H9 (cell line): ENCODE data around the gene GSTA5. TPM values are rescaled to one million over a fixed set of nuclear protein-coding genes. Genes with fewer than 3 reads are reported as not detected.

Experiments
- DNase-seq: peaks from one replicate; pipeline ENCODE4 v3.0.0-alpha.2; 2017
- H2AFZ ChIP-seq: one replicate; pipeline ENCODE4 v1.6.1; 2013; ENCODE audit warnings: mild to moderate bottlenecking, low read length, control low read depth, moderate library complexity
- H2AK5ac ChIP-seq: 2 replicates; pipeline ENCODE4 v1.6.1; 2013; ENCODE audit warnings: low read length, control low read depth, mixed read lengths; ENCODE audit not compliant: insufficient read length
- H2BK120ac ChIP-seq: one replicate; pipeline ENCODE4 v1.6.1; 2013; ENCODE audit warnings: low read depth, mild to moderate bottlenecking, low read length, control low read depth, inconsistent platforms; ENCODE audit not compliant: poor library complexity, severe bottlenecking
- H2BK12ac ChIP-seq: 2 replicates; pipeline ENCODE4 v1.6.1; 2013; ENCODE audit warnings: low read length, control low read depth, mixed read lengths, low read depth; ENCODE audit not compliant: insufficient read length
- H2BK15ac ChIP-seq: 2 replicates; pipeline ENCODE4 v1.6.1; 2013; ENCODE audit warnings: low read depth, low read length, control low read depth
- H2BK20ac ChIP-seq: one replicate; pipeline ENCODE4 v1.6.1; 2013; ENCODE audit warnings: low read depth, mild to moderate bottlenecking, low read length, control low read depth, inconsistent platforms; ENCODE audit not compliant: poor library complexity, severe bottlenecking
- H2BK5ac ChIP-seq: 2 replicates; pipeline ENCODE4 v1.6.1; 2013; ENCODE audit warnings: low read length, control low read depth, mixed read lengths; ENCODE audit not compliant: insufficient read length
- H3K14ac ChIP-seq: 2 replicates; pipeline ENCODE4 v1.6.1; 2013; ENCODE audit warnings: low read length, control low read depth; ENCODE audit not compliant: insufficient read depth
- H3K18ac ChIP-seq: 2 replicates; pipeline ENCODE4 v1.6.1; 2013; ENCODE audit warnings: low read depth, mild to moderate bottlenecking, mixed read lengths, low read length, control low read depth; ENCODE audit not compliant: insufficient read length
- H3K23ac ChIP-seq: 2 replicates; pipeline ENCODE4 v1.6.1; 2013; ENCODE audit warnings: low read length, control low read depth, mixed read lengths, low read depth; ENCODE audit not compliant: insufficient read length
- H3K23me2 ChIP-seq: 2 replicates; pipeline ENCODE4 v1.6.1; 2013; ENCODE audit warnings: low read depth, mild to moderate bottlenecking, mixed read lengths, low read length, control low read depth; ENCODE audit not compliant: insufficient read length, poor library complexity, severe bottlenecking
- H3K27ac ChIP-seq: 2 replicates; pipeline ENCODE4 v1.5.1; 2013; ENCODE audit warnings: low read length, control low read depth, mixed read lengths, low read depth; ENCODE audit not compliant: insufficient read length
- H3K27me3 ChIP-seq: 2 replicates; pipeline ENCODE4 v1.6.1; 2013; ENCODE audit warnings: low read length, control low read depth, inconsistent platforms; ENCODE audit not compliant: insufficient read depth
- H3K4ac ChIP-seq: 2 replicates; pipeline ENCODE4 v1.6.1; 2013; ENCODE audit warnings: low read depth, mild to moderate bottlenecking, control low read depth, inconsistent platforms, low read length, moderate library complexity
- H3K4me1 ChIP-seq: 2 replicates; pipeline ENCODE4 v1.6.1; 2013; ENCODE audit warnings: low read length, control low read depth, inconsistent platforms; ENCODE audit not compliant: insufficient read depth
- H3K4me2 ChIP-seq: 2 replicates; pipeline ENCODE4 v1.6.1; 2013; ENCODE audit warnings: low read length, control low read depth, mixed read lengths; ENCODE audit not compliant: insufficient read length, insufficient read depth
- H3K56ac ChIP-seq: 2 replicates; pipeline ENCODE4 v1.6.1; 2013; ENCODE audit warnings: low read depth, mild to moderate bottlenecking, mixed read lengths, low read length, control low read depth; ENCODE audit not compliant: insufficient read length
- H3K79me1 ChIP-seq: 2 replicates; pipeline ENCODE4 v1.6.1; 2013; ENCODE audit warnings: low read depth, mild to moderate bottlenecking, moderate library complexity, low read length, control low read depth, inconsistent platforms; ENCODE audit not compliant: insufficient read depth, poor library complexity, severe bottlenecking
- H3K79me2 ChIP-seq: 2 replicates; pipeline ENCODE4 v1.6.1; 2013; ENCODE audit warnings: low read length, control low read depth, inconsistent platforms; ENCODE audit not compliant: insufficient read depth
- H3K9ac ChIP-seq: 2 replicates; pipeline ENCODE4 v1.6.1; 2013; ENCODE audit warnings: low read length, control low read depth, mixed read lengths; ENCODE audit not compliant: insufficient read length; ENCODE audit errors: extremely low read depth
- H3K9me3 ChIP-seq: one replicate; pipeline ENCODE4 v1.6.1; 2013; ENCODE audit warnings: low read depth, low read length, inconsistent platforms; ENCODE audit not compliant: control insufficient read depth
- H3T11ph ChIP-seq: one replicate; pipeline ENCODE4 v1.6.1; 2013; ENCODE audit warnings: mild to moderate bottlenecking, low read length, control low read depth, inconsistent platforms
- H4K20me1 ChIP-seq: one replicate; pipeline ENCODE4 v1.6.1; 2013; ENCODE audit not compliant: control insufficient read depth, insufficient read length, insufficient read depth
- H4K5ac ChIP-seq: 2 replicates; pipeline ENCODE4 v1.6.1; 2013; ENCODE audit warnings: low read depth, mild to moderate bottlenecking, mixed read lengths, low read length, control low read depth; ENCODE audit not compliant: insufficient read length
- H4K8ac ChIP-seq: replicated peaks from 2 replicates; pipeline ENCODE4 v1.6.1; 2013; ENCODE audit warnings: low read length, control low read depth, mixed read lengths, low read depth; ENCODE audit not compliant: insufficient read length
- H4K91ac ChIP-seq: 2 replicates; pipeline ENCODE4 v1.6.1; 2013; ENCODE audit warnings: low read depth, mild to moderate bottlenecking, moderate library complexity, mixed read lengths, low read length, control low read depth; ENCODE audit not compliant: insufficient read length
- H3K27ac Mint-ChIP-seq, 3 experiments: 2 replicates in 2 of 3; 3 replicates in 1 of 3; pipeline ENCODE4 v1.8.0; 2020 to 2021; ENCODE audit warnings: mixed read lengths in 3 of 3, mild to moderate bottlenecking in 1 of 3, moderate library complexity in 1 of 3
- H3K27me3 Mint-ChIP-seq: 2 replicates; pipeline ENCODE4 v1.8.0; 2021; ENCODE audit warnings: low read depth, mild to moderate bottlenecking, moderate library complexity, mixed read lengths
- H3K36me3 Mint-ChIP-seq, 3 experiments: 2 replicates in 2 of 3; 3 replicates in 1 of 3; pipeline ENCODE4 v1.8.0; 2020 to 2021; ENCODE audit warnings: low read depth in 3 of 3, mixed read lengths in 3 of 3; ENCODE audit not compliant: insufficient read depth in 1 of 3
- H3K4me1 Mint-ChIP-seq, 2 experiments: 2 replicates each; pipeline ENCODE4 v1.8.0; 2020; ENCODE audit warnings: mixed read lengths in 2 of 2
- H3K4me3 Mint-ChIP-seq, 2 experiments: 2 replicates in 1 of 2; 3 replicates in 1 of 2; pipeline ENCODE4 v1.8.0; 2020 to 2021; ENCODE audit warnings: mild to moderate bottlenecking in 2 of 2, mixed read lengths in 2 of 2, moderate library complexity in 1 of 2
- H3K9me3 Mint-ChIP-seq, 2 experiments: 2 replicates in 1 of 2; 3 replicates in 1 of 2; pipeline ENCODE4 v1.8.0; 2020; ENCODE audit warnings: mild to moderate bottlenecking in 2 of 2, mixed read lengths in 2 of 2, moderate library complexity in 1 of 2
- WGBS: extraction: QIAGEN DNeasy Blood & Tissue Kit; methylation state at CpG from one replicate; pipeline ENCODE4 v1.1.7; 2013; ENCODE audit warnings: missing lambda C conversion rate, low lambda C conversion rate, mixed read lengths; ENCODE audit not compliant: insufficient read length; ENCODE audit errors: extremely low coverage; 5-methylcytosine and 5-hydroxymethylcytosine counted together
- total RNA-seq: library from RNA; stranded (reverse); gene quantifications from 2 replicates; pipeline ENCODE4 v1.2.1, GENCODE V29; 2021
- TF ChIP-seq, protein P1 (sequence below): fragments of 200-600 bp; sonication (generic); conservative IDR thresholded peaks from 3 replicates; pipeline ENCODE4 v1.8.0; 2021; ENCODE audit warnings: antibody characterized with exemption, mild to moderate bottlenecking

The GSTA5 gene
- total RNA-seq, 1 experiment from 2014 or later = not detected

DNA sequence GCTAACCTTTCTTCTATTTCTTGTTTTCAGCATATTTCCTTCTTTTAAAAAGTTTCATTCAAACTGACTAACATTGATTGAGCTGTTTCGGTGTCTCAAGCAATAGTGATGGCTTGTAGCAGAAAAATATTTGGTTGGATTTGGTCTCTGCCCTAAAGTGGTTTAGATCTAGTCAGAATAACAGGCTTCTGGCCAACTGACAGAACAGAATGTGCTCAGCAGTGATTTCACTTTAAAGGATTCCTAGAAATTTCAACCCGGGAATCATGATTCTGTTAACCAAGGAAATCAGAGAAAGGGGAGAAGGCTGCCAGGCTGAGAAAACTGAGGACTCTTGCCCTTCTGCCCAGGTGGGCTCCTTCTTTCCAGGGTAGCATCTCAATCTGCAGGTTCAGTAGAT, 20.4 kb downstream of the GSTA5 start:
- no peak for DNase-seq
- no peaks in the 10 kb centered on the region for H3K79me1 ChIP-seq
- H3K14ac ChIP-seq = no peak overlapping the region
- no peak overlapping the region for H2AFZ ChIP-seq
- no peak overlapping the region for H2BK20ac ChIP-seq
- Mint-ChIP-seq H3K4me1 (peaks cover 8 to 12% of the 10 kb centered on the region in 2 experiments), H3K27me3 (no peaks in the 10 kb centered on the region), H3K9me3 (peaks cover 21% of the 10 kb centered on the region in 2 experiments), H3K27ac (no peak overlapping the region), H3K4me3 (no peak overlapping the region), H3K36me3 (peaks cover 5 to 10% (median 5%) of the 10 kb centered on the region in 3 experiments)
- H4K8ac ChIP-seq = no peak overlapping the region
- no peak overlapping the region for H2BK5ac ChIP-seq
- H3K9me3 ChIP-seq = no peaks in the 10 kb centered on the region
- no peak overlapping the region for H2AK5ac ChIP-seq
- no peak overlapping the region for H2BK120ac ChIP-seq
- H3K23me2 ChIP-seq = no peaks in the 10 kb centered on the region
- TF ChIP-seq, protein P1, sequence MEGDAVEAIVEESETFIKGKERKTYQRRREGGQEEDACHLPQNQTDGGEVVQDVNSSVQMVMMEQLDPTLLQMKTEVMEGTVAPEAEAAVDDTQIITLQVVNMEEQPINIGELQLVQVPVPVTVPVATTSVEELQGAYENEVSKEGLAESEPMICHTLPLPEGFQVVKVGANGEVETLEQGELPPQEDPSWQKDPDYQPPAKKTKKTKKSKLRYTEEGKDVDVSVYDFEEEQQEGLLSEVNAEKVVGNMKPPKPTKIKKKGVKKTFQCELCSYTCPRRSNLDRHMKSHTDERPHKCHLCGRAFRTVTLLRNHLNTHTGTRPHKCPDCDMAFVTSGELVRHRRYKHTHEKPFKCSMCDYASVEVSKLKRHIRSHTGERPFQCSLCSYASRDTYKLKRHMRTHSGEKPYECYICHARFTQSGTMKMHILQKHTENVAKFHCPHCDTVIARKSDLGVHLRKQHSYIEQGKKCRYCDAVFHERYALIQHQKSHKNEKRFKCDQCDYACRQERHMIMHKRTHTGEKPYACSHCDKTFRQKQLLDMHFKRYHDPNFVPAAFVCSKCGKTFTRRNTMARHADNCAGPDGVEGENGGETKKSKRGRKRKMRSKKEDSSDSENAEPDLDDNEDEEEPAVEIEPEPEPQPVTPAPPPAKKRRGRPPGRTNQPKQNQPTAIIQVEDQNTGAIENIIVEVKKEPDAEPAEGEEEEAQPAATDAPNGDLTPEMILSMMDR = no peak
- no peak overlapping the region for H3T11ph ChIP-seq
- H3K18ac ChIP-seq = no peak overlapping the region
- no CpG with 5 or more reads among the region's 2 CpGs for WGBS
- no peaks in the 10 kb centered on the region for H3K79me2 ChIP-seq
- no peak overlapping the region for H3K4me2 ChIP-seq
- no peaks in the 10 kb centered on the region for H4K20me1 ChIP-seq
- peaks cover 2% of the 10 kb centered on the region; the same call in 1 of the 2 replicates for H3K4me1 ChIP-seq
- no peak overlapping the region for H3K9ac ChIP-seq
- no peak overlapping the region for H4K5ac ChIP-seq
- no peak overlapping the region for H3K23ac ChIP-seq
- H3K4ac ChIP-seq = no peak overlapping the region
- H3K27ac ChIP-seq = no peak overlapping the region
- H2BK15ac ChIP-seq = no peak overlapping the region
- no peak overlapping the region for H2BK12ac ChIP-seq
- H3K56ac ChIP-seq = no peak overlapping the region
- H3K27me3 ChIP-seq = no peaks in the 10 kb centered on the region
- no peak overlapping the region for H4K91ac ChIP-seq
